HuH-7 (cell line): ENCODE results near the gene PDS5A.
"Not testable (repeated sequence)": the region's sequence is repeated elsewhere in the genome, so short reads cannot be mapped to it uniquely, and the experiment has no call there.

Experiments used
- DNase-seq: peaks from one replicate; pipeline ENCODE4 v3.0.0; 2011; ENCODE audit warnings: low spot score

The PDS5A gene

GRCh38 chr4:39977489-39978377 is at the start of gene PDS5A:
TSS of gene PDS5A (minus strand) at chr4:39977911. CDS start at chr4:39976577, 1,334 bp downstream.
- peak; percentile 88 for DNase-seq

GRCh38 chr4:40024049-40024448 is 46.3 kb upstream of the PDS5A start:
- DNase-seq, result not testable (repeated sequence)

- not testable (repeated sequence) for DNase-seq
Observed at GRCh38 chr4:40021116-40021515, 43.4 kb upstream of the PDS5A start.

GRCh38 chr4:40020221-40020620 is 42.5 kb upstream of the PDS5A start:
- no peak for DNase-seq

- no peak for DNase-seq
Observed at GRCh38 chr4:40016007-40016406, 38.3 kb upstream of the PDS5A start.

GRCh38 chr4:40003986-40004385 is 26.3 kb upstream of the PDS5A start:
- DNase-seq, result no peak

GRCh38 chr4:40000711-40001110 is 23.0 kb upstream of the PDS5A start:
- DNase-seq, result no peak

GRCh38 chr4:39998659-39999345 is 21.1 kb upstream of the PDS5A start:
- no peak for DNase-seq

- no peak for DNase-seq
Observed at GRCh38 chr4:39996811-39997210, 19.1 kb upstream of the PDS5A start.

- DNase-seq, result no peak
Observed at GRCh38 chr4:39994406-39994805, 16.7 kb upstream of the PDS5A start.

GRCh38 chr4:39989381-39989780 is 11.7 kb upstream of the PDS5A start:
- not testable (repeated sequence) for DNase-seq

GRCh38 chr4:39987485-39987884 is 9.8 kb upstream of the PDS5A start:
- peak; percentile 15 for DNase-seq

GRCh38 chr4:39978904-39979303 is 1.2 kb upstream of the PDS5A start:
- no peak for DNase-seq

- no peak for DNase-seq
Observed at GRCh38 chr4:39978378-39978775, 666 bp upstream of the PDS5A start.

- DNase-seq, result peak; percentile 21
Observed at GRCh38 chr4:39976945-39977488, 694 bp downstream of the PDS5A start.

GRCh38 chr4:39976141-39976944 is 1.4 kb downstream of the PDS5A start:
- peak; percentile 82 for DNase-seq

- no peak for DNase-seq
Observed at GRCh38 chr4:39975488-39976089, 2.1 kb downstream of the PDS5A start.

- DNase-seq, result not testable (repeated sequence)
Observed at GRCh38 chr4:39973052-39973451, 4.7 kb downstream of the PDS5A start.

GRCh38 chr4:39970671-39971640 is 6.8 kb downstream of the PDS5A start:
- DNase-seq, result no peak

- no peak for DNase-seq
Observed at GRCh38 chr4:39963656-39964055, 14.1 kb downstream of the PDS5A start.
